Pancreas (tissue), 10 donors: Measurements from ENCODE around the gene PFKP. TPM values are rescaled to one million over a fixed set of nuclear protein-coding genes. Genes with fewer than 3 reads are reported as not detected.

Experiments
- ATAC-seq, 4 donors: fragments of 200-7000 bp; cut with Tn5 transposase; one replicate each; pipeline versions ENCODE4 v1.8.0 to v1.9.1; 2020; ENCODE audit warnings: mild to moderate bottlenecking in 4 of 4, moderate library complexity in 4 of 4
- DNase-seq, 6 donors: peaks; one replicate each; pipeline ENCODE4 v3.0.0-alpha.2; 2020
- FAIRE-seq: peaks from 2 replicates; lab custom pipeline; 2012; peaks lifted over from hg19 to GRCh38; lab: Jason Lieb, UNC
- H3K27ac ChIP-seq, 4 donors: fragments of 200-600 bp; sonication (generic); 1 replicate in 3 of 4; 2 replicates in 1 of 4; pipeline versions ENCODE4 v1.5.0 to v1.8.0; 2020
- H3K27me3 ChIP-seq, 4 donors: fragments of 200-600 bp; one replicate each; pipeline ENCODE4 v1.8.0; 2021
- H3K36me3 ChIP-seq, 3 donors: fragments of 200-600 bp; sonication (generic) in 1 of 3; one replicate each; pipeline versions ENCODE4 v1.5.0 to v1.8.0; 2020 to 2021
- H3K4me1 ChIP-seq, 3 donors: fragments of 200-600 bp; one replicate each; pipeline ENCODE4 v1.8.0; 2021
- H3K4me3 ChIP-seq, 4 donors: fragments of 200-600 bp; sonication (generic) in 2 of 4; one replicate each; pipeline versions ENCODE4 v1.5.0 to v1.8.0; 2020 to 2021
- H3K9me3 ChIP-seq, 4 donors: fragments of 200-600 bp; one replicate each; pipeline ENCODE4 v1.8.0; 2021
- CTCF ChIP-seq, 4 donors: fragments of 200-600 bp; sonication (generic) in 3 of 4; IDR thresholded peaks; one replicate each; pipeline versions ENCODE4 v1.5.0 to v1.8.0; 2021; ENCODE audit warnings: antibody characterized with exemption in 4 of 4
- WGBS, 2 donors: extraction: QIAGEN DNeasy Blood & Tissue Kit; methylation state at CpG; one replicate each; pipeline ENCODE4 v1.1.7; 2013; 5-methylcytosine and 5-hydroxymethylcytosine counted together
- intact Hi-C, 3 donors: fragments of 100-400 bp; cut with DNase I; formaldehyde crosslinking; loops; one replicate each; pipeline versions ENCODE4 v1.11.1 to v1.14.2; 2022
- polyA plus RNA-seq, 2 donors: library from polyadenylated mRNA; stranded (reverse); fragments of 200-250 nt; gene quantifications; one replicate each; pipeline ENCODE4 v1.2.3, GENCODE V29; 2013
- total RNA-seq, 6 donors: library from RNA; stranded (reverse); fragmentation: NEBNext Ultra II Directional in 4 of 6; extraction: Animal tissue kit (Norgen Biotek cat#: 25700) in 4 of 6; gene quantifications; one replicate each; pipeline versions ENCODE4 v1.2.1 to v1.2.4, GENCODE V29; 2021 to 2023
- donor health status: healthy with polysubstance abuse.
- donor health status: DM: no; HTN: no; CAD: no; lungs with moderate emphysema.
- donor health status: DM: no; HTN: no; CAD: no.
- donor health status: control.
- donor health status: control.
- donor health status: Bipolar disorder and iron deficiency.
- donor health status: DM: yes; HTN: yes; CAD: no.
- donor health status: DM: no; HTN: no; CAD: no.
- donor health status: DM: no; HTN: no; CAD: no.
- donor health status: DM: yes; HTN: yes; CAD: no.

PFKP gene
- total and polyA plus RNA-seq, 8 donors: 6.8 to 32.5 (median 14.1) TPM

- intact Hi-C loops: no loop called here
- no peaks in the 10 kb centered on the region for H3K9me3 ChIP-seq
- DNase-seq (no peak), ATAC-seq (no peak), FAIRE-seq (no peak)
- no peak for TF ChIP-seq CTCF (IDR thresholded peaks at IDR 0.05)
- H3K36me3 ChIP-seq: peaks cover 0 to 5% (median 0%) of the 10 kb centered on the region in 3 donors
- no peak overlapping the region for H3K4me3 ChIP-seq
- H3K27ac ChIP-seq: no peak overlapping the region
- no peaks in the 10 kb centered on the region for H3K27me3 ChIP-seq
- 74 to 87% methylated on average over 27 of the region's 27 CpGs for WGBS, 2 donors
- peaks cover 0 to 2% (median 0%) of the 10 kb centered on the region in 3 donors for H3K4me1 ChIP-seq
Measured at GRCh38 chr10:3122486-3123205, 55.3 kb downstream of the PFKP start.

DNA sequence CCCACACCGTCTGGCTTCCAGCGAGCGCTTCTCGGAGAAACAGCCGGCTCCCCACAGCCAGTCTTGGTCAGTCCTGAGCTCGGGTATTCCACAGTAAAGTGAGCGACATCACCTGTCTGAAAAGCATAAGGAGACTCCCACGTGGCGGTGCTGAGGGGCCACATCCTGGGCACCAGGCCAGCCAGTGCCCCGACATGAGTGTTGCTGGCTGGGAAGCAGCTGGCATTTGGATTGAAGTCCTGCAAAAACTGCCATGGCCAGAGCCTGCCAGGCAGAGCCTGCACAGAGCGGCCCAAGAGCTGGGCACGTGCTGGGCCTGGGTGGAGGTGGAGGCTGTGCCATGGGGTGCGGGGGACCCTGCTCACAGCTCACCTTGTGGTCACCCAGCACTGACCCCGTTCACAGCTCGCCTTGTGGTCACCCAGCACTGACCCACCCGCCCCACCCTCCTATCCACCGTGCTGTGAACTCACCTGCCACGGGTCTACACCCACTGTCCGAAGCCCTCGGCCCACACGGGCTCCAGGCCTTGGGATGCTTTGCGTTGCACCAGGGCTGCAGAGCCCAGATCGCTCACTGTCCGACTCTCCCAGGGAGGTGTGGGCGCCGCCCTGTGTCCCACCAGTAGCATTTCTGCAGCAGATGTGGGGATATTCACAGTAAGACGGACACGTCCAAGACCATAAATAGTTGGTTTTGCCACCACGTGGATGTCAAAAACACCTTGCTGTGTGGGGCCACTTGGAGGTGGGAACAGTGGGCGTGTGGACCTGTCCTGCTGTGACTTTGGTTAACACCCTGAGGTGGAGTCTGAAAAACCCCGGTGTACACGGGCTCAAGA lies 56.4 kb downstream of the PFKP start:
- ATAC-seq: no peak
- Histone ChIP-seq H3K4me3 (no peak overlapping the region), H3K36me3 (peaks cover 0 to 5% (median 0%) of the 10 kb centered on the region in 3 donors), H3K27ac (no peak overlapping the region), H3K4me1 (peaks cover 0 to 2% (median 0%) of the 10 kb centered on the region in 3 donors), H3K27me3 (no peaks in the 10 kb centered on the region), H3K9me3 (no peaks in the 10 kb centered on the region)
- no peak for FAIRE-seq
- 64 to 75% methylated on average over 31 to 32 of the region's 32 CpGs for WGBS, 2 donors
- no peak for TF ChIP-seq CTCF (IDR thresholded peaks at IDR 0.05)
- intact Hi-C loops: no loop called here
- no peak for DNase-seq

GRCh38 chr10:3124412-3125175 lies 57.2 kb downstream of the PFKP start:
- H3K27ac ChIP-seq: no peak overlapping the region
- no peak overlapping the region for H3K4me3 ChIP-seq
- H3K36me3 ChIP-seq: peaks cover 0 to 5% (median 0%) of the 10 kb centered on the region in 3 donors
- WGBS, 2 donors: 79 to 83% methylated on average over 40 of the region's 40 CpGs
- H3K27me3 ChIP-seq: no peaks in the 10 kb centered on the region
- ATAC-seq: no peak
- no peak for TF ChIP-seq CTCF (IDR thresholded peaks at IDR 0.05)
- intact Hi-C loops: no loop called here
- no peak for DNase-seq
- peaks cover 0 to 2% (median 0%) of the 10 kb centered on the region in 3 donors for H3K4me1 ChIP-seq
- no peaks in the 10 kb centered on the region for H3K9me3 ChIP-seq
- FAIRE-seq: no peak

DNA sequence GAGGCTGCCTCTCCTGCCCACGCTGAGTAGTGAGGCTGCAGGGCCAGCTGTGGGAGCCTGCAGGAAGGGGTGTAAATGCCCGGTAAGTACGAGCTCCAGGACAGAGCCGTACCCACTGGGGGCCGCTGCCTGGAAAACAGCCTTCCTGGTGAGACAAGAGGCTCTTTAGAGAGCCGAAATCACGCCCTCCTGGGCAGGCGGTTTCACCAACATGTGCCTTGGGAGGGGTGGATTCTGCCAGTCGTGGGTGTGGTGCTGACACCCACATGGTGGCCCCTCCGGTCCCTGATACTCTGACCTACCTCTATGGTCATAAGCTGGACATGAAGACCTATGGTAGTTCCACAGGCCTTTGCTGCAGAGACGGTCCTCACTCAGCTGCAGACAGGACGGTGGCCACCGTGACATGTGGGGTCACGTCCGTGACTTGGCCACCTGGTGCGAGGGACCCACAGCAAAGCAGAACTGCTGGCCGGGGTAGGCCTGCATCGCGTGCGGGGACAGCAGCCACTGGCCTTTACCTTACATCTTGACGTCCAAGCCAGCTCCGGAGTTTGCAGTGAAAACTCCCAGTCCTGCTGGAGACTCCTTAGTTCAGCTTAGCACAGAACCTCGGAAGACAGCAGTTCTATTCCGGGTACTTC lies 58.3 kb downstream of the PFKP start:
- H3K27ac ChIP-seq: no peak overlapping the region
- H3K4me1 ChIP-seq: peaks cover 0 to 2% (median 0%) of the 10 kb centered on the region in 3 donors
- TF ChIP-seq CTCF (IDR thresholded peaks at IDR 0.05): no peak
- intact Hi-C loops: no loop called here
- DNase-seq (no peak), FAIRE-seq (no peak), ATAC-seq (no peak)
- H3K36me3 ChIP-seq: peaks cover 0 to 5% (median 0%) of the 10 kb centered on the region in 3 donors
- H3K4me3 ChIP-seq: no peak overlapping the region
- H3K27me3 ChIP-seq: no peaks in the 10 kb centered on the region
- WGBS, 2 donors: 76 to 85% methylated on average over 24 of the region's 24 CpGs
- H3K9me3 ChIP-seq: no peaks in the 10 kb centered on the region
